Endothelial cell of umbilical vein (primary cell): Measurements from ENCODE around the gene SPOUT1. TPM values are rescaled to one million over a fixed set of nuclear protein-coding genes. Genes with fewer than 3 reads are reported as not detected.

Experiments
- BruUV-seq: library from RNA; stranded (reverse); fragments of 400-500 nt; replicated peaks from 2 replicates; lab custom pipeline; 2021; lab: Mats Ljungman, UMichigan
- CTCF ChIA-PET: fragments of 300-600, 350-600 bp; sonication (Branson Sonifier 250); formaldehyde crosslinking; loops from one replicate; lab custom pipeline; 2021; ENCODE audit warnings: antibody characterized with exemption, inconsistent platforms; lab: Charles Lee
- POLR2A ChIA-PET: fragments of 300-600, 350-600 bp; sonication (Branson Sonifier 250); formaldehyde crosslinking; loops from one replicate; lab custom pipeline; 2021; ENCODE audit warnings: antibody characterized with exemption, inconsistent platforms; lab: Charles Lee
- DNase-seq: peaks from one replicate; pipeline ENCODE4 v3.0.0-alpha.2; 2011; ENCODE audit warnings: low read depth, low spot score
- FAIRE-seq: peaks from 2 replicates; lab custom pipeline; 2011; peaks lifted over from hg19 to GRCh38; lab: Jason Lieb, UNC
- H2AFZ ChIP-seq: 2 replicates; pipeline ENCODE4 v1.6.0; 2012; ENCODE audit warnings: low read depth, low read length, control low read depth, inconsistent platforms
- H3K27ac ChIP-seq: 2 replicates; pipeline ENCODE4 v1.5.1; 2011; ENCODE audit warnings: low read depth, mild to moderate bottlenecking, control low read depth, low read length, moderate library complexity; ENCODE audit not compliant: insufficient read depth
- H3K27me3 ChIP-seq, 2 experiments: 2 replicates each; pipeline versions ENCODE4 v1.6.0 to v1.6.1; 2011; ENCODE audit warnings: low read length in 2 of 2, mixed read lengths in 1 of 2; ENCODE audit not compliant: control insufficient read depth in 2 of 2, insufficient read depth in 2 of 2
- H3K36me3 ChIP-seq, 2 experiments: 2 replicates in 1 of 2; 3 replicates in 1 of 2; pipeline ENCODE4 v1.5.1; 2011; ENCODE audit warnings: low read length in 2 of 2, mild to moderate bottlenecking in 1 of 2, moderate library complexity in 1 of 2; ENCODE audit not compliant: control insufficient read depth in 2 of 2, insufficient read depth in 2 of 2; ENCODE audit errors: extremely low read depth in 1 of 2
- H3K4me1 ChIP-seq: 3 replicates; pipeline ENCODE4 v1.5.1; 2011; ENCODE audit warnings: mild to moderate bottlenecking, low read length; ENCODE audit not compliant: control insufficient read depth, insufficient read depth; ENCODE audit errors: extremely low read depth
- H3K4me2 ChIP-seq: 2 replicates; pipeline ENCODE4 v1.6.1; 2011; ENCODE audit warnings: low read length, control low read depth, mixed read lengths; ENCODE audit not compliant: insufficient read depth
- H3K4me3 ChIP-seq, 3 experiments: fragments of 200-600 bp in 1 of 3; sonication (generic), shearing (Covaris generic) in 1 of 3; replicated peaks in 1 of 3; 2 replicates each; pipeline ENCODE4 v1.5.1; 2011 to 2016; ENCODE audit warnings: control low read depth in 3 of 3, low read length in 3 of 3, mild to moderate bottlenecking in 2 of 3, inconsistent platforms in 1 of 3, low read depth in 1 of 3, moderate library complexity in 1 of 3; ENCODE audit not compliant: insufficient read depth in 1 of 3
- H3K79me2 ChIP-seq: 2 replicates; pipeline ENCODE4 v1.6.0; 2012; ENCODE audit warnings: low read length, inconsistent platforms; ENCODE audit not compliant: control insufficient read depth, insufficient read depth
- H3K9ac ChIP-seq: replicated peaks from 2 replicates; pipeline ENCODE3; 2011; ENCODE audit warnings: low read length, control low read depth; ENCODE audit not compliant: insufficient read depth; ENCODE audit errors: extremely low read depth
- H3K9me1 ChIP-seq: replicated peaks from 3 replicates; pipeline ENCODE4 v1.6.0; 2011; ENCODE audit warnings: mild to moderate bottlenecking, low read length; ENCODE audit not compliant: control insufficient read depth, insufficient read depth; ENCODE audit errors: extremely low read depth
- H3K9me3 ChIP-seq: replicated peaks from 2 replicates; pipeline ENCODE4 v1.5.1; 2012; ENCODE audit warnings: low read length, inconsistent platforms; ENCODE audit not compliant: control insufficient read depth, insufficient read depth
- H4K20me1 ChIP-seq: replicated peaks from 2 replicates; pipeline ENCODE3; 2011; ENCODE audit warnings: mild to moderate bottlenecking, low read length; ENCODE audit not compliant: control insufficient read depth, insufficient read depth; ENCODE audit errors: extremely low read depth
- CTCF ChIP-seq, 2 donors: IDR thresholded peaks; 1 replicate in 1 of 2; 2 replicates in 1 of 2; pipeline ENCODE4 v1.5.1; 2011; ENCODE audit warnings: low read length in 2 of 2, mild to moderate bottlenecking in 2 of 2, moderate library complexity in 2 of 2, control low read depth in 1 of 2, inconsistent platforms in 1 of 2, low read depth in 1 of 2; ENCODE audit not compliant: insufficient read depth in 1 of 2; ENCODE audit errors: extremely low read depth in 1 of 2
- EZH2 ChIP-seq: IDR thresholded peaks from 2 replicates; pipeline ENCODE4 v1.6.1; 2012; ENCODE audit warnings: borderline replicate concordance, low read depth, mild to moderate bottlenecking, moderate library complexity, low read length, inconsistent platforms; ENCODE audit not compliant: severe bottlenecking
- FOS ChIP-seq: IDR thresholded peaks from 2 replicates; pipeline ENCODE4 v1.6.1; 2011; ENCODE audit warnings: mild to moderate bottlenecking, low read length, moderate library complexity, borderline replicate concordance; ENCODE audit not compliant: insufficient read depth
- GATA2 ChIP-seq: IDR thresholded peaks from 2 replicates; pipeline ENCODE4 v1.7.0; 2011; ENCODE audit warnings: low read depth, mild to moderate bottlenecking, moderate library complexity, mixed read lengths, low read length; ENCODE audit not compliant: insufficient read length, insufficient read depth
- JUN ChIP-seq: IDR thresholded peaks from 2 replicates; pipeline ENCODE4 v1.6.1; 2011; ENCODE audit warnings: borderline replicate concordance, low read depth; ENCODE audit not compliant: insufficient read length, insufficient read depth
- MAX ChIP-seq: IDR thresholded peaks from 2 replicates; pipeline ENCODE4 v1.6.1; 2011; ENCODE audit not compliant: insufficient read depth, insufficient read length
- MYC ChIP-seq: IDR thresholded peaks from one replicate; pipeline ENCODE4 v1.6.1; 2011; ENCODE audit warnings: mild to moderate bottlenecking, low read depth, low read length
- POLR2A ChIP-seq: IDR thresholded peaks from 2 replicates; pipeline ENCODE4 v1.6.1; 2012; ENCODE audit warnings: low read depth, mild to moderate bottlenecking, control low read depth, low read length
- POLR2AphosphoS5 ChIP-seq: IDR thresholded peaks from 2 replicates; pipeline ENCODE4 v1.6.1; 2012; ENCODE audit warnings: low read depth, mild to moderate bottlenecking, control low read depth, low read length, moderate library complexity; ENCODE audit not compliant: insufficient read depth
- dilution Hi-C: fragments of 300-500 bp; cut with MboI; formaldehyde crosslinking; loops from one replicate; pipeline ENCODE4 v1.15.0; 2019; ENCODE audit warnings: low sequenced_read_pairs; ENCODE audit not compliant: extremely low pct_ligation_motif_present
- intact Hi-C: fragments of 100-400 bp; cut with micrococcal nuclease; formaldehyde crosslinking; loops from one replicate; pipeline ENCODE4 v1.10.0; 2022
- polyA plus RNA-seq, 4 experiments: library from polyadenylated mRNA; depleted of rRNA in 3 of 4; stranded (reverse) in 3 of 4; unstranded in 1 of 4; fragments of >200 nt; gene quantifications; 2 replicates each; pipeline versions ENCODE4 v1.2.1 to v1.2.3, GENCODE V29; 2011 to 2012; ENCODE audit warnings: missing spikeins in 1 of 4
- total RNA-seq: library from RNA; stranded (reverse); gene quantifications from 2 replicates; pipeline ENCODE4 v1.2.3, GENCODE V29; 2021

SPOUT1 gene
- total and polyA plus RNA-seq, 2 donors (not counting 3 experiments of a cell fraction or from before 2014, with no cell fraction given) = 50.4 to 51.6 TPM

DNA sequence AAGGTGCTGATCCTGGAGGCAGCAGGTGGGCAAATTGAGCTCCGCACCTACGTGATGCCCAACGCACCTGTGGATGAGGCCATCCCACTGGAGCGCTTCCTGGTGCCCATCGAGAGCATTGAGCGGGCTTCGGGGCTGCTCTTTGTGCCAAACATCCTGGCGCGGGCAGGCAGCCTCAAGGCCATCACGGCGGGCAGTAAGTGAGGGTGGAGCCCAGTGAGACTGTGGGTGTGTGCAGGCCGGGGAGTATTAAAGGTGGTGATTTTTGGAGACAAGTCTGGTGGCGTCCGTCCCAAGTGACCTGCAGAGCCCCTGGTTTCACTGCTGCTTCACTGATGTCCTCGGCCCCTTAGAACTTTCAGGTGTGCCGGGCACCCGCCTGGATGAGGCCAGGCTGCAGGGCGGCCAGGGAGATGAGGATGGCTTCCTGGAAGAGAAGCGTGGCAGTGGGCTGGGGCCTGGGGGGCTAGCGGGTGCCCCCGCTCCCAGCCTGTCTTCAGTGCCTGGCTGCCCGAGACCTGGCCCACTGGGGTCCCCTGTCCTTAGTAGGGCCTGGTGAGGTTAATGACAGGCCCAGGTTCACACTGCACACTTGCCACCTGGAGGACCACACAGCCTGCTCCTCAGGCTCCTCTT lies 7.1 kb downstream of the SPOUT1 start:
- H3K9me3 ChIP-seq = no peaks in the 10 kb centered on the region
- TSS peak; percentile 27 for BruUV-seq
- peaks cover 6% of the 10 kb centered on the region for H3K4me1 ChIP-seq
- ChIA-PET POLR2A (no interaction called here), CTCF (no interaction called here)
- H3K27me3 ChIP-seq = no peaks in the 10 kb centered on the region
- FAIRE-seq (no peak), DNase-seq (no peak)
- no peak overlapping the region for H3K27ac ChIP-seq
- H3K4me2 ChIP-seq = no peak overlapping the region
- H3K79me2 ChIP-seq = no peaks in the 10 kb centered on the region
- no peaks in the 10 kb centered on the region for H3K9me1 ChIP-seq
- H3K4me3 ChIP-seq = no peak overlapping the region
- no peak for TF ChIP-seq EZH2
- no peak for TF ChIP-seq JUN
- no peak for TF ChIP-seq MAX
- no peak for TF ChIP-seq POLR2A
- TF ChIP-seq CTCF (IDR thresholded peaks at IDR 0.05; ENCODE audit: extremely low read depth in 1 of 2, insufficient read depth in 1 of 2, low read depth in 1 of 2, low read length in 2 of 2) = no peak
- no peak for TF ChIP-seq POLR2AphosphoS5
- no peak for TF ChIP-seq MYC
- TF ChIP-seq GATA2 = no peak
- TF ChIP-seq FOS = no peak
- no peaks in the 10 kb centered on the region for H4K20me1 ChIP-seq
- H2AFZ ChIP-seq = no peak overlapping the region
- intact Hi-C loops (no loop called here), dilution Hi-C loops (no loop called here)
- H3K36me3 ChIP-seq = peaks cover 5 to 53% of the 10 kb centered on the region in 2 experiments
- H3K9ac ChIP-seq = no peak overlapping the region
